ENCODE measurements around the gene ST6GALNAC5.

ST6GALNAC5 gene

GRCh38 chr1:77030401-77031105 is 163.3 kb downstream of the ST6GALNAC5 start:
- DNase-seq, result no peak
- Mint-ChIP-seq H3K36me3 (ENCODE audit: low read depth) (no peaks in the 10 kb centered on the region), H3K4me1 (peaks cover 65% of the 10 kb centered on the region), H3K27ac (no peak overlapping the region), H3K27me3 (ENCODE audit: low read depth, poor library complexity) (no peaks in the 10 kb centered on the region), H3K9me3 (no peaks in the 10 kb centered on the region), H3K4me3 (no peak overlapping the region)
- no peak for TF ChIP-seq CTCF (IDR thresholded peaks at IDR 0.05)

- no peak overlapping the region for H3K27ac Mint-ChIP-seq
- DNase-seq, result no peak
- H3K4me3 Mint-ChIP-seq, result no peak overlapping the region
- H3K27me3 Mint-ChIP-seq (ENCODE audit: low read depth, poor library complexity), result no peaks in the 10 kb centered on the region
- H3K36me3 Mint-ChIP-seq (ENCODE audit: low read depth), result no peaks in the 10 kb centered on the region
- no peaks in the 10 kb centered on the region for H3K9me3 Mint-ChIP-seq
- H3K4me1 Mint-ChIP-seq, result peaks cover 61% of the 10 kb centered on the region
- no peak for TF ChIP-seq CTCF (IDR thresholded peaks at IDR 0.05)
Observed at GRCh38 chr1:77031106-77031662, 163.9 kb downstream of the ST6GALNAC5 start.

- Mint-ChIP-seq H3K4me3 (no peak overlapping the region), H3K36me3 (ENCODE audit: low read depth) (peaks cover 4% of the 10 kb centered on the region), H3K9me3 (peaks cover 5% of the 10 kb centered on the region), H3K4me1 (peaks cover 10% of the 10 kb centered on the region), H3K27me3 (ENCODE audit: low read depth, poor library complexity) (no peaks in the 10 kb centered on the region), H3K27ac (no peak overlapping the region)
- no peak for TF ChIP-seq CTCF (IDR thresholded peaks at IDR 0.05)
- peak; percentile 45 for DNase-seq
Observed at GRCh38 chr1:77036560-77036959, 169.3 kb downstream of the ST6GALNAC5 start.

- H3K36me3 Mint-ChIP-seq (ENCODE audit: low read depth), result peaks cover 4% of the 10 kb centered on the region
- peaks cover 8% of the 10 kb centered on the region for H3K4me1 Mint-ChIP-seq
- H3K27ac Mint-ChIP-seq, result no peak overlapping the region
- H3K4me3 Mint-ChIP-seq, result no peak overlapping the region
- no peak for DNase-seq
- peaks cover 5% of the 10 kb centered on the region for H3K9me3 Mint-ChIP-seq
- no peaks in the 10 kb centered on the region for H3K27me3 Mint-ChIP-seq (ENCODE audit: low read depth, poor library complexity)
- no peak for TF ChIP-seq CTCF (IDR thresholded peaks at IDR 0.05)
Observed at GRCh38 chr1:77037038-77037437, 169.8 kb downstream of the ST6GALNAC5 start.

GRCh38 chr1:77038000-77038399 is 170.7 kb downstream of the ST6GALNAC5 start:
- Mint-ChIP-seq H3K27ac (no peak overlapping the region), H3K9me3 (peaks cover 5% of the 10 kb centered on the region), H3K27me3 (ENCODE audit: low read depth, poor library complexity) (no peaks in the 10 kb centered on the region), H3K36me3 (ENCODE audit: low read depth) (peaks cover 4% of the 10 kb centered on the region), H3K4me1 (peaks cover 5% of the 10 kb centered on the region), H3K4me3 (no peak overlapping the region)
- DNase-seq, result no peak
- no peak for TF ChIP-seq CTCF (IDR thresholded peaks at IDR 0.05)

- H3K36me3 Mint-ChIP-seq (ENCODE audit: low read depth), result peaks cover 4% of the 10 kb centered on the region
- H3K27ac Mint-ChIP-seq, result no peak overlapping the region
- H3K4me3 Mint-ChIP-seq, result no peak overlapping the region
Observed at GRCh38 chr1:77039111-77039510, 171.8 kb downstream of the ST6GALNAC5 start.

More at GRCh38 chr1:77039111-77039510, 171.8 kb downstream of the ST6GALNAC5 start:
- Mint-ChIP-seq H3K4me1 (no peaks in the 10 kb centered on the region), H3K9me3 (peaks cover 5% of the 10 kb centered on the region), H3K27me3 (ENCODE audit: low read depth, poor library complexity) (no peaks in the 10 kb centered on the region)
- DNase-seq, result no peak
- TF ChIP-seq CTCF (IDR thresholded peaks at IDR 0.05), result no peak
